Left ventricle myocardium inferior (tissue), 1 donor: ENCODE results near the gene MARK4. TPM values are rescaled to one million over a fixed set of nuclear protein-coding genes. Genes with fewer than 3 reads are reported as not detected.
"Not testable (repeated sequence)": the region's sequence is repeated elsewhere in the genome, so short reads cannot be mapped to it uniquely, and the experiment has no call there.

Experiments
- DNase-seq: peaks from one replicate; pipeline ENCODE4 v3.0.0-alpha.2; 2020
- H3K27ac ChIP-seq: fragments of 200-600 bp; replicated peaks from 2 replicates; pipeline ENCODE4 v1.8.0; 2021
- H3K27me3 ChIP-seq: fragments of 200-600 bp; 2 replicates; pipeline ENCODE4 v1.8.0; 2021; ENCODE audit warnings: low read depth
- H3K36me3 ChIP-seq: fragments of 200-600 bp; 2 replicates; pipeline ENCODE4 v1.8.0; 2021
- H3K4me1 ChIP-seq: fragments of 200-600 bp; 2 replicates; pipeline ENCODE4 v1.8.0; 2021
- H3K4me3 ChIP-seq: fragments of 200-600 bp; 2 replicates; pipeline ENCODE4 v1.8.0; 2021; ENCODE audit warnings: mild to moderate bottlenecking, moderate library complexity
- H3K9me3 ChIP-seq: fragments of 200-600 bp; replicated peaks from 2 replicates; pipeline ENCODE4 v1.8.0; 2021
- CTCF ChIP-seq: fragments of 200-600 bp; IDR thresholded peaks from 2 replicates; pipeline ENCODE4 v1.8.0; 2021; ENCODE audit warnings: antibody characterized with exemption, mild to moderate bottlenecking, borderline replicate concordance
- intact Hi-C: fragments of 100-400 bp; cut with micrococcal nuclease; formaldehyde crosslinking; loops from one replicate; pipeline ENCODE4 v1.11.0; 2022
- total RNA-seq: library from RNA; stranded (reverse); fragmentation: NEBNext Ultra II Directional; extraction: Animal tissue kit (Norgen Biotek cat#: 25700); gene quantifications from one replicate; pipeline ENCODE4 v1.2.1, GENCODE V29; 2021
- donor health status: DM: no; HTN: yes; CAD: no; lungs with severe emphysema.

MARK4 gene
- total RNA-seq, 1 donor from 2014 or later = 26.5 TPM

- peaks cover 18% of the 10 kb centered on the region for H3K4me1 ChIP-seq
- DNase-seq = no peak
- H3K27ac ChIP-seq = no peak overlapping the region
- H3K27me3 ChIP-seq = peaks cover 57% of the 10 kb centered on the region
- intact Hi-C loops = no loop called here
- no peaks in the 10 kb centered on the region for H3K9me3 ChIP-seq
- TF ChIP-seq CTCF = no peak
- no peak overlapping the region for H3K4me3 ChIP-seq
- H3K36me3 ChIP-seq = no peaks in the 10 kb centered on the region
Observed at GRCh38 chr19:45218426-45218825, 32.6 kb upstream of the MARK4 start.

GRCh38 chr19:45218911-45219743, 31.9 kb upstream of the MARK4 start:
- H3K27ac ChIP-seq = no peak overlapping the region
- no peak for DNase-seq
- no peak overlapping the region for H3K4me3 ChIP-seq
- no peaks in the 10 kb centered on the region for H3K36me3 ChIP-seq
- H3K9me3 ChIP-seq = no peaks in the 10 kb centered on the region
- peaks cover 18% of the 10 kb centered on the region for H3K4me1 ChIP-seq
- H3K27me3 ChIP-seq = peaks cover 51% of the 10 kb centered on the region
- no peak for TF ChIP-seq CTCF
- intact Hi-C loops = no loop called here

GRCh38 chr19:45222724-45223123, 28.3 kb upstream of the MARK4 start:
- Histone ChIP-seq H3K36me3 (no peaks in the 10 kb centered on the region), H3K27me3 (peaks cover 22% of the 10 kb centered on the region), H3K27ac (no peak overlapping the region), H3K4me1 (no peaks in the 10 kb centered on the region), H3K4me3 (no peak overlapping the region), H3K9me3 (no peaks in the 10 kb centered on the region)
- intact Hi-C loops = no loop called here
- no peak for TF ChIP-seq CTCF
- DNase-seq = no peak

GRCh38 chr19:45223879-45224278, 27.2 kb upstream of the MARK4 start:
- H3K4me1 ChIP-seq = no peaks in the 10 kb centered on the region
- no peak for TF ChIP-seq CTCF

GRCh38 chr19:45224645-45225044, 26.4 kb upstream of the MARK4 start:
- no peaks in the 10 kb centered on the region for H3K36me3 ChIP-seq
- no peak overlapping the region for H3K4me3 ChIP-seq
- peaks cover 11% of the 10 kb centered on the region for H3K27me3 ChIP-seq
- no peak overlapping the region for H3K27ac ChIP-seq
- intact Hi-C loops = no loop called here
- no peak for TF ChIP-seq CTCF
- DNase-seq = no peak
- no peaks in the 10 kb centered on the region for H3K9me3 ChIP-seq
- H3K4me1 ChIP-seq = no peaks in the 10 kb centered on the region

More at GRCh38 chr19:45223879-45224278, 27.2 kb upstream of the MARK4 start:
- peaks cover 11% of the 10 kb centered on the region for H3K27me3 ChIP-seq
- no peaks in the 10 kb centered on the region for H3K9me3 ChIP-seq
- H3K36me3 ChIP-seq = no peaks in the 10 kb centered on the region
- intact Hi-C loops = no loop called here
- no peak for DNase-seq
- no peak overlapping the region for H3K4me3 ChIP-seq
- no peak overlapping the region for H3K27ac ChIP-seq

- DNase-seq, H3K4me1 ChIP-seq, H3K9me3 ChIP-seq, H3K36me3 ChIP-seq, H3K4me3 ChIP-seq, H3K27ac ChIP-seq, intact Hi-C loops: not testable (repeated sequence)
- H3K27me3 ChIP-seq = peaks cover 28% of the 10 kb centered on the region
Observed at GRCh38 chr19:45229056-45229455, 22.0 kb upstream of the MARK4 start.
